ENCODE results near the gene RBM19.

The RBM19 gene

GRCh38 chr12:113870035-113870434 is 96.1 kb downstream of the RBM19 start:
- no peak for TF ChIP-seq CTCF (IDR thresholded peaks at IDR 0.05; ENCODE audit: poor library complexity, severe bottlenecking)
- ATAC-seq (ENCODE audit: low read depth): no peak

DNA sequence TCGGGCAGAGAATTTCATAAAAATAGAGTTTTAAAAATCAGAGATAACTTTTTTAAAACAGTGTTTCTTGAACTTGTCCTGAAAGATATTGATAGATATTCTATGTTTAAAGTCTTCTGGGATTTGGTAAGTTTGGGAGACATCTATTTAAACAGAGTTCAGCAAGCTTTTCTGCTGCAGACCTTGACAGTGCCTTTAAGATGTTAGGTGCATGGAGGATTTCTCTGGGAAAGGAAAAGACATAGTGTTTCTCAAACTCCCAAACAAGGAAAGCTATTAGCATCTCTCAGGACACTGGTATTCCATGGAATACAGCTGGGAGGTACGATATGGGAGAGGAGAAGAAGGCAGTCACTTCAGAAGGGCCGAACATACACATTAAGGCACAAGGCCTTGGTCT is 97.8 kb downstream of the RBM19 start:
- Histone ChIP-seq H3K4me1 (ENCODE audit: insufficient read depth, poor library complexity, severe bottlenecking) (no peaks in the 10 kb centered on the region), H3K27ac (ENCODE audit: poor library complexity, severe bottlenecking) (no peak overlapping the region), H3K9me3 (ENCODE audit: severe bottlenecking) (no peaks in the 10 kb centered on the region), H3K27me3 (ENCODE audit: insufficient read depth, poor library complexity, severe bottlenecking) (no peaks in the 10 kb centered on the region), H3K36me3 (ENCODE audit: low read depth) (no peaks in the 10 kb centered on the region), H3K4me3 (ENCODE audit: severe bottlenecking) (no peak overlapping the region)
- DNase-seq (ENCODE audit: low spot score) (no peak), ATAC-seq (ENCODE audit: low read depth) (no peak)
- no peak for TF ChIP-seq CTCF (IDR thresholded peaks at IDR 0.05; ENCODE audit: poor library complexity, severe bottlenecking)

More at GRCh38 chr12:113870035-113870434, 96.1 kb downstream of the RBM19 start:
- no peaks in the 10 kb centered on the region for H3K9me3 ChIP-seq (ENCODE audit: severe bottlenecking)
- no peak overlapping the region for H3K27ac ChIP-seq (ENCODE audit: poor library complexity, severe bottlenecking)
- H3K4me3 ChIP-seq (ENCODE audit: severe bottlenecking): no peak overlapping the region
- no peaks in the 10 kb centered on the region for H3K4me1 ChIP-seq (ENCODE audit: insufficient read depth, poor library complexity, severe bottlenecking)
- H3K27me3 ChIP-seq (ENCODE audit: insufficient read depth, poor library complexity, severe bottlenecking): no peaks in the 10 kb centered on the region
- no peak for DNase-seq (ENCODE audit: low spot score)
- no peaks in the 10 kb centered on the region for H3K36me3 ChIP-seq (ENCODE audit: low read depth)

DNA sequence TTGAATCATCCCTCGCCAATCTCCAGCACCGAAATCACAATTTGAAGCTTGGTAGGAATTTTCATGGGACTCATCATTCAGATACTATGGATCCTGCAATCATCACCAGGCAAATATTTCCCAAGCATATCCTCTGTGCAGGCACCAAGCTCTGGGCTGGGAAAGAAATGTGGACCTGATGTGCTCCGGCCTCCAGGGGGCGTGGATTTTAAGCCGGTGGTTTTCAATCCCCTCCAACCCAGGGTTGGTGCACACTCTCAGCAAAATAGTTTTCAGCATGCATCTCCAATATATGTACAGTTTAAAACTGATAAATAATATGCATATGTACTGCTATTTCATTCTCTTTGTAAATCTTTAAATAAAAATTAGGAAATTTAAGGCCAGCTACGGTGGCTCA is 98.9 kb downstream of the RBM19 start:
- H3K9me3 ChIP-seq (ENCODE audit: severe bottlenecking): no peaks in the 10 kb centered on the region
- no peaks in the 10 kb centered on the region for H3K27me3 ChIP-seq (ENCODE audit: insufficient read depth, poor library complexity, severe bottlenecking)
- ATAC-seq (ENCODE audit: low read depth) (no peak), DNase-seq (ENCODE audit: low spot score) (no peak)
- TF ChIP-seq CTCF (IDR thresholded peaks at IDR 0.05; ENCODE audit: poor library complexity, severe bottlenecking): peak; percentile 13
- H3K27ac ChIP-seq (ENCODE audit: poor library complexity, severe bottlenecking): no peak overlapping the region
- H3K4me3 ChIP-seq (ENCODE audit: severe bottlenecking): no peak overlapping the region
- no peaks in the 10 kb centered on the region for H3K4me1 ChIP-seq (ENCODE audit: insufficient read depth, poor library complexity, severe bottlenecking)
- H3K36me3 ChIP-seq (ENCODE audit: low read depth): no peaks in the 10 kb centered on the region

GRCh38 chr12:113866496-113866895 is 99.6 kb downstream of the RBM19 start:
- no peak overlapping the region for H3K27ac ChIP-seq (ENCODE audit: poor library complexity, severe bottlenecking)
- no peaks in the 10 kb centered on the region for H3K9me3 ChIP-seq (ENCODE audit: severe bottlenecking)
- no peak overlapping the region for H3K4me3 ChIP-seq (ENCODE audit: severe bottlenecking)
- DNase-seq (ENCODE audit: low spot score) (no peak), ATAC-seq (ENCODE audit: low read depth) (no peak)
- no peak for TF ChIP-seq CTCF (IDR thresholded peaks at IDR 0.05; ENCODE audit: poor library complexity, severe bottlenecking)
- no peaks in the 10 kb centered on the region for H3K27me3 ChIP-seq (ENCODE audit: insufficient read depth, poor library complexity, severe bottlenecking)
- no peaks in the 10 kb centered on the region for H3K4me1 ChIP-seq (ENCODE audit: insufficient read depth, poor library complexity, severe bottlenecking)
- H3K36me3 ChIP-seq (ENCODE audit: low read depth): no peaks in the 10 kb centered on the region

DNA sequence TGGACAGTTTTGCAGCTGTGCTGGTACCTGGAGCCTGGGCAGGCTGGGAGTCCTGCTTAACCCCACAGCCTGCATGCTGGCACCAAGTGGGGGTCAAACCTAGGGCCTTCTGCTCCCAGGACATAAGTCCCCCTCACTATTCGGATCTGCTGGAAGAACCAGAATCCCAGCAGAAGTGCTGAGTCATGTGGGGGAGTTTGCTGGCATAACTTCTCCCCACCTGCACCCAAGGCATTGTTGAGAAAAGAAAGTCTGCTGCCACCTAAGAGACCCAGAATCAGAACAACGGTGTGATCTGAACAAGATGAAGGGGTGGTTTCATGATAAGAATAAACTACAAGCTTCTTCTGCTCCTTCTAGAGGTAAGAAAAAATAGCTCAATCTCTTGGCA is 102.7 kb downstream of the RBM19 start:
- Histone ChIP-seq H3K4me3 (ENCODE audit: severe bottlenecking) (no peak overlapping the region), H3K27me3 (ENCODE audit: insufficient read depth, poor library complexity, severe bottlenecking) (no peaks in the 10 kb centered on the region), H3K9me3 (ENCODE audit: severe bottlenecking) (no peaks in the 10 kb centered on the region), H3K4me1 (ENCODE audit: insufficient read depth, poor library complexity, severe bottlenecking) (peaks cover 2% of the 10 kb centered on the region), H3K27ac (ENCODE audit: poor library complexity, severe bottlenecking) (no peak overlapping the region), H3K36me3 (ENCODE audit: low read depth) (no peaks in the 10 kb centered on the region)
- no peak for DNase-seq (ENCODE audit: low spot score)
- no peak for ATAC-seq (ENCODE audit: low read depth)
- TF ChIP-seq CTCF (IDR thresholded peaks at IDR 0.05; ENCODE audit: poor library complexity, severe bottlenecking): no peak

Measured in RWPE2 (cell line).